Astrocyte of the spinal cord (primary cell): ENCODE data around the gene CACNG6.
A peak's percentile ranks its signal among the peaks of the same experiment; 100 is the strongest.
"Not testable (repeated sequence)": the region's sequence is repeated elsewhere in the genome, so short reads cannot be mapped to it uniquely, and the experiment has no call there.

Experiments
- DNase-seq: peaks from one replicate; pipeline ENCODE4 v3.0.0; 2011; ENCODE audit warnings: low read depth, low spot score
- H3K4me3 ChIP-seq: 2 replicates; pipeline ENCODE4 v1.5.1; 2011; ENCODE audit warnings: low read depth, mild to moderate bottlenecking, low read length, moderate library complexity
- CTCF ChIP-seq: IDR thresholded peaks from 2 replicates; pipeline ENCODE4 v1.5.1; 2012; ENCODE audit warnings: low read depth, mild to moderate bottlenecking, low read length, inconsistent platforms
- in situ Hi-C: cut with HindIII; loops from 2 replicates; pipeline ENCODE4 v1.10.0; 2017; ENCODE audit warnings: low sequenced_read_pairs

CACNG6 gene

DNA sequence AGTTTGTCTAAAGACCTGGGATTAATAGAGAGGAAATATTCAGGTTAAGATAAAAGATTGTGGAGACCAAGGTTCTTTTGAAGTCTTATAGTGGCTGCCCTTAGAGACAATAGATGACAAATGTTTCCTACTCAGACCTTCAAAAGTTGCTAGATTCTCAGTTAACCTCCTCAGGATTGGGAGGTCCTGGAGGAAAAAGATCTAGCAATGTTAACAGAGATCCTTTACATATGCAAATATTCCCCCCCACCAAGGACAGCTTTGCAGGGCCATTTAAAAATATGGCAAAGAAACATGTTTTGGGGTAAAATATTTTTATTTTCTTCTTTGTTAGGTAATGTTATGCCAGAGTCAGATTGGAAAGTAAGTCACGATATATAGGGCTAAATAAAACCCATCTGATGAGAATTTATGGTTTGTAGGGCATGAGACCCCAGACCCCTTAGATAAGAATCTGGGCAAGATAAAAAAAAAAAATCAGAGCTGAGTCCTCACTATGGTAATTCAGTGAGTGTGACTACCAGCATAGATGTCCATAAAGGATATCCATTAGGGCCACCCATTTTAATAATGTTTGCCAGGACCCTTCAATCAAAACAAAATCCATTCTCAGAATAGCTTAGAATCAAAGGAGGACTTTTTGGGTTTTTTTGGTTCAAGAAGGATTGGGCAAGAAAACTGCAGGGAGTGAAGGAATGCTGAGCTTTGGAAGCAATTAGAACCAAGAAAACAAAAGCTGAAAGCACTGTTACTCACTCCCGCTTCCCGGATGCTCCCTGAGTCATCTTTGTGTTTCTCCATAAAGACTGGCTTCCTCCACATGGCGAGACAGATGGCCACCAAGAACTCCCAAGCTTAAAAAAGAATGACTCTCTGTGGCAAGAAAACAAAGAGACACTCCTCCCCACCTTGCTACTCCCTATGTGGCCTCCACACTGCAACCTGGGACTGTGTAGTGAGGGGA, 44.1 kb downstream of the CACNG6 start:
- no peak overlapping the region for H3K4me3 ChIP-seq
- DNase-seq: peak; percentile 81
- no peak for TF ChIP-seq CTCF
- in situ Hi-C loops: no loop called here

- in situ Hi-C loops, H3K4me3 ChIP-seq, DNase-seq: not testable (repeated sequence)
These were observed 45.1 kb downstream of the CACNG6 start for GRCh38 chr19:54036542-54036941.

- TF ChIP-seq CTCF: no peak
- DNase-seq: no peak
- no peak overlapping the region for H3K4me3 ChIP-seq
- in situ Hi-C loops: no loop called here
These were observed 48.6 kb downstream of the CACNG6 start for GRCh38 chr19:54040003-54040402.

DNA sequence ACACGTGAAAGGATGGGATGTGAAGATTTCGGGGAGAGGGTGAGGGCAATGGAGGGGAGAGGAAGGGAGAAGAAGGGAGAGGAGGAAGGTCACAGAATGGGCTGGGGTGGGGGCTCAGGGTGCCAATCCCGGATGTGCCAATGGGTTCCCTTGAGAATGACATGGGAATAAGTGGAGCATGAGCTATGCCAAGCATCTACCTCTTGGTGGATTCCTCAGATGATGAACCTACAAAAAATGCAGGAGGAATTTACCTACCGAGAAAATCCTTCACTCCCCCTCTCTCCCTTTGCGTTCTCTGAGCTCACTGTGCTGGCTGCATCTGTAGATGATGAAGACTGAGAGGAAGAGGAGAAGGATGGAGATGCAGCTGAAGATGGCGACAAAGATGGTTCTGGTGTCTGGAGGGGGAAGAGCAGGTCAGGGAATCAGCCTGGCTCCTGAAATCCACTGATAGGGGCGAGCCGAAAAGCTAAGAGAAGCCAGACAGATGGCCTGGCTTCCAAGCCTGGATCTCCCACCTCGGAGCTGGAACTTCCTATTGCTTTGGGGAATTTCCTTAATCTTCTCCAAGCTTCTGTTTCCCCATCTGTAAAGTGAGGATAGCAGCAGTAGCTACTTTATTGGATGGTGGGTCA, 50.7 kb downstream of the CACNG6 start:
- no peak for TF ChIP-seq CTCF
- in situ Hi-C loops: no loop called here
- DNase-seq: no peak
- no peak overlapping the region for H3K4me3 ChIP-seq

DNA sequence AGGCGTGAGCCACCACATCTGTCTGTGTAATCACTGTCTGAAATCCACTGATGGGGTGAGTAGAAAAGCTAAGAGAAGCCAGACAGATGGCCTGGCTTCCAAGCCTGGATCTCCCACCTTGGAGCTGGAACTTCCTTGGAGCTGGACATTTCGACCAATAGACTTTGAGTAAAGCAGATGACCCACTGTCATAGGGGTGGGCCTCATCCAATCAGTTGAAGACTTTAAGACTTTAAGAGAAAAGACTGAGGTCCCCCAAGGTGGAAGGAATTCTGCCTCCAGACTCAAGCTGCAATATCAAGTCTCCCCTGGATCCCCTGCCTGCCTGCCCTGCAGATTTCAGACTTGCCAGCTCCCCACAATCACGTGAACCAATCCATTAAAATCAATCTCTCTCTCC, 51.6 kb downstream of the CACNG6 start:
- TF ChIP-seq CTCF: no peak
- in situ Hi-C loops: no loop called here
- H3K4me3 ChIP-seq: no peak overlapping the region
- DNase-seq: no peak

- no peak for TF ChIP-seq CTCF
- no peak overlapping the region for H3K4me3 ChIP-seq
- no peak for DNase-seq
- in situ Hi-C loops: no loop called here
These were observed 54.3 kb downstream of the CACNG6 start for GRCh38 chr19:54045771-54046170.

- no peak for DNase-seq
- TF ChIP-seq CTCF: no peak
- in situ Hi-C loops: no loop called here
- H3K4me3 ChIP-seq: no peak overlapping the region
These were observed 56.2 kb downstream of the CACNG6 start for GRCh38 chr19:54047616-54048015.
